Measurements from ENCODE around the gene ADAMTS13. TPM values are rescaled to one million over a fixed set of nuclear protein-coding genes. Genes with fewer than 3 reads are reported as not detected.

Gene ADAMTS13
- total and polyA plus RNA-seq, 2 donors (not counting 3 experiments of a cell fraction or from before 2014, with no cell fraction given): 1.5 to 2.5 TPM

DNA sequence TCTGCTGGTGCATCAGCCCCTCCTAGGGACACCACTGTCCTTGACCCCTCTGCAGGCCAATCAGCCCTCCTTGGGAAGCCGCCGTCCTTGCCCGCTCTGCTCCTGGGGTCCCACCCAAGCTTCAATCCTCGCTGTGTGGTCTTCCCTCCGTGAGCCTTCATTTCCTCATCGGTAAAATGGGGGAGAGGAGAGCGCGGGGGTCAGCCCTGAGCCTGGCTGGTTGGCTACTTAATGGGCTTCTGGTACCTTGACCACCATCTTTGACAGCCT is 69.4 kb downstream of the ADAMTS13 start:
- POLR2A ChIA-PET: no interaction called here
- dilution Hi-C loops (cut with MboI; ENCODE audit: extremely low pct_ligation_motif_present, low sequenced_read_pairs) (no loop called here), intact Hi-C loops (cut with micrococcal nuclease) (no loop called here)
- Histone ChIP-seq H3K36me3 (ENCODE audit: control insufficient read depth in 2 of 2, extremely low read depth in 1 of 2, insufficient read depth in 2 of 2, low read length in 2 of 2) (no peaks in the 10 kb centered on the region), H3K9me1 (replicated peaks; ENCODE audit: control insufficient read depth, extremely low read depth, insufficient read depth, low read length) (no peaks in the 10 kb centered on the region), H3K4me1 (ENCODE audit: control insufficient read depth, extremely low read depth, insufficient read depth, low read length) (no peaks in the 10 kb centered on the region), H3K27ac (ENCODE audit: insufficient read depth, low read depth, low read length) (no peak overlapping the region), H4K20me1 (replicated peaks; ENCODE audit: control insufficient read depth, extremely low read depth, insufficient read depth, low read length) (no peaks in the 10 kb centered on the region), H3K27me3 (ENCODE audit: control insufficient read depth in 2 of 2, insufficient read depth in 2 of 2, low read length in 2 of 2) (no peaks in the 10 kb centered on the region), H3K9ac (replicated peaks; ENCODE audit: extremely low read depth, insufficient read depth, low read length) (no peak overlapping the region), H3K4me2 (ENCODE audit: insufficient read depth, low read length) (no peak overlapping the region), H3K9me3 (replicated peaks; ENCODE audit: control insufficient read depth, insufficient read depth, low read length) (no peaks in the 10 kb centered on the region), H3K79me2 (ENCODE audit: control insufficient read depth, insufficient read depth, low read length) (no peaks in the 10 kb centered on the region), H3K4me3 (replicated peaks in 1 of 3; ENCODE audit: insufficient read depth in 1 of 3, low read depth in 1 of 3, low read length in 3 of 3) (no peak overlapping the region), H2AFZ (ENCODE audit: low read depth, low read length) (no peak overlapping the region)
- CTCF ChIA-PET: interaction anchor here (2.2 kb wide), 1 partner anchor 306 kb away, joined by 9 read pairs; no protein-coding TSS in a partner anchor
- DNase-seq (ENCODE audit: low read depth, low spot score) (no peak), FAIRE-seq (no peak)
- BruUV-seq (replicated peaks): no TSS peak
- TF ChIP-seq CTCF (IDR thresholded peaks at IDR 0.05; ENCODE audit: extremely low read depth in 1 of 2, insufficient read depth in 1 of 2, low read depth in 1 of 2, low read length in 2 of 2): no peak
- TF ChIP-seq JUN (IDR thresholded peaks at IDR 0.05; ENCODE audit: borderline replicate concordance, insufficient read depth, insufficient read length, low read depth): no peak
- TF ChIP-seq, protein P1, sequence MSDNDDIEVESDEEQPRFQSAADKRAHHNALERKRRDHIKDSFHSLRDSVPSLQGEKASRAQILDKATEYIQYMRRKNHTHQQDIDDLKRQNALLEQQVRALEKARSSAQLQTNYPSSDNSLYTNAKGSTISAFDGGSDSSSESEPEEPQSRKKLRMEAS (IDR thresholded peaks at IDR 0.05; ENCODE audit: insufficient read depth, insufficient read length): no peak

- H3K4me3 ChIP-seq (replicated peaks in 1 of 3; ENCODE audit: insufficient read depth in 1 of 3, low read depth in 1 of 3, low read length in 3 of 3): no peak overlapping the region
- CTCF ChIA-PET: no interaction called here
- H3K4me2 ChIP-seq (ENCODE audit: insufficient read depth, low read length): no peak overlapping the region
- DNase-seq (ENCODE audit: low read depth, low spot score): no peak
- dilution Hi-C loops (cut with MboI; ENCODE audit: extremely low pct_ligation_motif_present, low sequenced_read_pairs) (no loop called here), intact Hi-C loops (cut with micrococcal nuclease) (no loop called here)
- no peaks in the 10 kb centered on the region for H3K36me3 ChIP-seq (ENCODE audit: control insufficient read depth in 2 of 2, extremely low read depth in 1 of 2, insufficient read depth in 2 of 2, low read length in 2 of 2)
- no peaks in the 10 kb centered on the region for H3K27me3 ChIP-seq (ENCODE audit: control insufficient read depth in 2 of 2, insufficient read depth in 2 of 2, low read length in 2 of 2)
- H3K27ac ChIP-seq (ENCODE audit: insufficient read depth, low read depth, low read length): no peak overlapping the region
- H2AFZ ChIP-seq (ENCODE audit: low read depth, low read length): no peak overlapping the region
- no peak for TF ChIP-seq POLR2AphosphoS5 (IDR thresholded peaks at IDR 0.05; ENCODE audit: insufficient read depth, low read depth, low read length)
- TF ChIP-seq JUN (IDR thresholded peaks at IDR 0.05; ENCODE audit: borderline replicate concordance, insufficient read depth, insufficient read length, low read depth): no peak
- no peak for TF ChIP-seq MYC (IDR thresholded peaks at IDR 0.05; ENCODE audit: low read depth, low read length)
- TF ChIP-seq FOS (IDR thresholded peaks at IDR 0.05; ENCODE audit: borderline replicate concordance, insufficient read depth, low read length): no peak
- no peak for TF ChIP-seq POLR2A (IDR thresholded peaks at IDR 0.05; ENCODE audit: low read depth, low read length)
- TF ChIP-seq, protein P1 (IDR thresholded peaks at IDR 0.05; ENCODE audit: insufficient read depth, insufficient read length): no peak
- no peak for TF ChIP-seq EZH2 (IDR thresholded peaks at IDR 0.05; ENCODE audit: borderline replicate concordance, low read depth, low read length, severe bottlenecking)
- TF ChIP-seq CTCF (IDR thresholded peaks at IDR 0.05; ENCODE audit: extremely low read depth in 1 of 2, insufficient read depth in 1 of 2, low read depth in 1 of 2, low read length in 2 of 2): no peak
- TF ChIP-seq GATA2 (IDR thresholded peaks at IDR 0.05; ENCODE audit: insufficient read depth, insufficient read length, low read depth, low read length): no peak
- H3K9me1 ChIP-seq (replicated peaks; ENCODE audit: control insufficient read depth, extremely low read depth, insufficient read depth, low read length): no peaks in the 10 kb centered on the region
- no peak overlapping the region for H3K9ac ChIP-seq (replicated peaks; ENCODE audit: extremely low read depth, insufficient read depth, low read length)
- BruUV-seq (replicated peaks): no TSS peak
- no peaks in the 10 kb centered on the region for H3K79me2 ChIP-seq (ENCODE audit: control insufficient read depth, insufficient read depth, low read length)
- no peak for FAIRE-seq
- no peaks in the 10 kb centered on the region for H3K9me3 ChIP-seq (replicated peaks; ENCODE audit: control insufficient read depth, insufficient read depth, low read length)
- no peaks in the 10 kb centered on the region for H3K4me1 ChIP-seq (ENCODE audit: control insufficient read depth, extremely low read depth, insufficient read depth, low read length)
- POLR2A ChIA-PET: no interaction called here
- H4K20me1 ChIP-seq (replicated peaks; ENCODE audit: control insufficient read depth, extremely low read depth, insufficient read depth, low read length): no peaks in the 10 kb centered on the region
Observed at GRCh38 chr9:133492061-133493021, 70.2 kb downstream of the ADAMTS13 start.

Data from endothelial cell of umbilical vein (primary cell).